HepG2 (cell line): Measurements from ENCODE around the gene SMDT1. TPM values are rescaled to one million over a fixed set of nuclear protein-coding genes. Genes with fewer than 3 reads are reported as not detected.
A peak's percentile ranks its signal among the peaks of the same experiment; 100 is the strongest.

Experiments used
- CEBPB ChIP-seq: IDR thresholded peaks from 2 replicates; pipeline ENCODE4 v1.6.1; 2011; ENCODE audit warnings: low read depth, low read length, improper control_type of control experiment, borderline replicate concordance
- CEBPG ChIP-seq: IDR thresholded peaks from 2 replicates; pipeline ENCODE4 v1.6.1; 2016
- CREB1 ChIP-seq, 2 experiments: fragments of 450-650 bp in 1 of 2; IDR thresholded peaks; 2 replicates each; pipeline ENCODE4 v1.6.1; 2016 to 2017; ENCODE audit warnings: control low read depth in 1 of 2, mild to moderate bottlenecking in 1 of 2, missing compliant biosample characterization in 1 of 2, missing genetic modification characterization in 1 of 2
- FOXP1 ChIP-seq, 2 experiments: fragments of 450-650 bp in 1 of 2; IDR thresholded peaks; 2 replicates each; pipeline ENCODE4 v1.6.1; 2017 to 2018; ENCODE audit warnings: antibody characterized with exemption in 1 of 2
- HNF4A ChIP-seq: sonication (generic); formaldehyde crosslinking; IDR thresholded peaks from 2 replicates; pipeline ENCODE4 v1.4.0; 2020; ENCODE audit warnings: missing genetic modification reagents
- KDM6A ChIP-seq: IDR thresholded peaks from 2 replicates; pipeline ENCODE4 v1.6.1; 2016; ENCODE audit warnings: low read depth
- MLLT10 ChIP-seq: sonication (generic); formaldehyde crosslinking; IDR thresholded peaks from 2 replicates; pipeline ENCODE4 v1.4.0; 2020; ENCODE audit warnings: missing genetic modification reagents
- MTA3 ChIP-seq: sonication (generic); formaldehyde crosslinking; IDR thresholded peaks from 2 replicates; pipeline ENCODE4 v1.4.0; 2020; ENCODE audit warnings: missing genetic modification reagents
- PRDM15 ChIP-seq: sonication (generic); formaldehyde crosslinking; IDR thresholded peaks from 2 replicates; pipeline ENCODE4 v1.4.0; 2020; ENCODE audit warnings: missing genetic modification reagents
- RBM39 ChIP-seq: fragments of 200-400 bp; formaldehyde crosslinking; IDR thresholded peaks from one replicate; pipeline ENCODE4 v1.6.1; 2018; ENCODE audit warnings: antibody characterized with exemption, mild to moderate bottlenecking, low read depth, low read length; ENCODE audit not compliant: poor library complexity, severe bottlenecking
- SOX6 ChIP-seq, 2 experiments: fragments of 450-650 bp in 1 of 2; sonication (generic) in 1 of 2; formaldehyde crosslinking in 1 of 2; IDR thresholded peaks; 2 replicates each; pipeline versions ENCODE4 v1.4.0 to v1.6.1; 2017 to 2020; ENCODE audit warnings: antibody characterized with exemption in 1 of 2, mild to moderate bottlenecking in 1 of 2, missing genetic modification reagents in 1 of 2
- SP140L ChIP-seq: sonication (generic); formaldehyde crosslinking; IDR thresholded peaks from 2 replicates; pipeline ENCODE4 v1.4.0; 2020; ENCODE audit warnings: missing genetic modification reagents, borderline replicate concordance
- TRIM24 ChIP-seq: sonication (generic); formaldehyde crosslinking; IDR thresholded peaks from 2 replicates; pipeline ENCODE4 v1.8.0; 2022; ENCODE audit warnings: mild to moderate bottlenecking, missing genetic modification reagents
- ZNF276 ChIP-seq: sonication (generic); formaldehyde crosslinking; IDR thresholded peaks from 2 replicates; pipeline ENCODE4 v1.4.0; 2020; ENCODE audit warnings: mild to moderate bottlenecking, low read depth, missing genetic modification reagents
- ZNF556 ChIP-seq: sonication (generic); formaldehyde crosslinking; IDR thresholded peaks from 2 replicates; pipeline ENCODE4 v1.4.0; 2020; ENCODE audit warnings: mild to moderate bottlenecking, missing genetic modification reagents, borderline replicate concordance
- polyA plus RNA-seq, 8 experiments: library from polyadenylated mRNA; depleted of rRNA in 3 of 8; stranded (reverse) in 7 of 8; unstranded in 1 of 8; fragments of >200 nt; fragmentation: Illumina TruSeq in 4 of 8; extraction: Trizol in 4 of 8; gene quantifications; 2 replicates each; pipeline versions ENCODE4 v1.2.1 to v1.2.3, GENCODE V29; 2011 to 2016; ENCODE audit warnings: low read depth in 4 of 8, missing spikeins in 1 of 8, mixed read lengths in 1 of 8; ENCODE audit not compliant: insufficient read depth in 1 of 8
- total RNA-seq, 5 experiments: library from RNA; depleted of rRNA; stranded (reverse); fragments of >200 nt; fragmentation: Illumina TruSeq; extraction: Trizol; gene quantifications; 2 replicates each; pipeline ENCODE4 v1.2.3, GENCODE V29; 2016; ENCODE audit warnings: low read depth in 1 of 5
- TF ChIP-seq, protein P1 (sequence below): sonication (generic); formaldehyde crosslinking; IDR thresholded peaks from 2 replicates; pipeline ENCODE4 v1.8.0; 2022; ENCODE audit warnings: mild to moderate bottlenecking, missing genetic modification reagents, moderate library complexity

Gene SMDT1
- total and polyA plus RNA-seq, 2 of the 13 experiments (the other 11 are each of a cell fraction or from before 2014, with no cell fraction given), result 8.3 to 26.6 TPM

GRCh38 chr22:42033263-42034181, 46.0 kb upstream of the SMDT1 start (continued):
- no peak for TF ChIP-seq MLLT10 (CRISPR knock-in tag)
- no peak for TF ChIP-seq RBM39
- TF ChIP-seq PRDM15 (CRISPR knock-in tag), result no peak
- TF ChIP-seq CEBPG (CRISPR knock-in tag), result 0 out of 2 replicates have a peak, but pooled peaks have one; percentile 13
- no peak for TF ChIP-seq KDM6A
- no peak for TF ChIP-seq ZNF556 (CRISPR knock-in tag)
- TF ChIP-seq TRIM24 (CRISPR knock-in tag), result no peak
- TF ChIP-seq, protein P1, sequence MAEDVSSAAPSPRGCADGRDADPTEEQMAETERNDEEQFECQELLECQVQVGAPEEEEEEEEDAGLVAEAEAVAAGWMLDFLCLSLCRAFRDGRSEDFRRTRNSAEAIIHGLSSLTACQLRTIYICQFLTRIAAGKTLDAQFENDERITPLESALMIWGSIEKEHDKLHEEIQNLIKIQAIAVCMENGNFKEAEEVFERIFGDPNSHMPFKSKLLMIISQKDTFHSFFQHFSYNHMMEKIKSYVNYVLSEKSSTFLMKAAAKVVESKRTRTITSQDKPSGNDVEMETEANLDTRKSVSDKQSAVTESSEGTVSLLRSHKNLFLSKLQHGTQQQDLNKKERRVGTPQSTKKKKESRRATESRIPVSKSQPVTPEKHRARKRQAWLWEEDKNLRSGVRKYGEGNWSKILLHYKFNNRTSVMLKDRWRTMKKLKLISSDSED (CRISPR knock-in tag), result no peak
- TF ChIP-seq SOX6 (IDR thresholded peaks at IDR 0.05), result no peak
- peak; percentile 41; the same call in 1 of the 2 replicates for TF ChIP-seq SOX6 (CRISPR knock-in tag; IDR thresholded peaks at IDR 0.05)
- peak; percentile 62 for TF ChIP-seq HNF4A (CRISPR knock-in tag)
- TF ChIP-seq MTA3 (CRISPR knock-in tag), result no peak
- no peak for TF ChIP-seq ZNF276
- TF ChIP-seq CREB1 (IDR thresholded peaks at IDR 0.05), result peak; percentile 96
- TF ChIP-seq CREB1 (CRISPR knock-in tag; IDR thresholded peaks at IDR 0.05), result no peak
- TF ChIP-seq CEBPB, result peak; percentile 65; the same call in 1 of the 2 replicates
- TF ChIP-seq SP140L (CRISPR knock-in tag), result no peak
- TF ChIP-seq FOXP1 (IDR thresholded peaks at IDR 0.05), result no peak
- TF ChIP-seq FOXP1 (CRISPR knock-in tag; IDR thresholded peaks at IDR 0.05), result 0 out of 2 replicates have a peak, but pooled peaks have one; percentile 21
